Endothelial cell (in vitro differentiated cells): ENCODE data around the gene LRP6. TPM values are rescaled to one million over a fixed set of nuclear protein-coding genes. Genes with fewer than 3 reads are reported as not detected.

ENCODE experiments used
- DNase-seq: peaks from one replicate; pipeline ENCODE4 v3.0.0; 2021; ENCODE audit warnings: low spot score
- H3K27ac Mint-ChIP-seq: one replicate; pipeline ENCODE4 v1.8.0; 2021; ENCODE audit warnings: mixed read lengths, inconsistent platforms; ENCODE audit not compliant: unreplicated experiment
- H3K27me3 Mint-ChIP-seq: one replicate; pipeline ENCODE4 v1.8.0; 2021; ENCODE audit warnings: mild to moderate bottlenecking, moderate library complexity, mixed read lengths, inconsistent platforms; ENCODE audit not compliant: unreplicated experiment
- H3K36me3 Mint-ChIP-seq: one replicate; pipeline ENCODE4 v1.8.0; 2021; ENCODE audit warnings: mild to moderate bottlenecking, low read depth, mixed read lengths, inconsistent platforms; ENCODE audit not compliant: unreplicated experiment
- H3K4me1 Mint-ChIP-seq: one replicate; pipeline ENCODE4 v1.8.0; 2021; ENCODE audit warnings: mild to moderate bottlenecking, mixed read lengths, inconsistent platforms; ENCODE audit not compliant: unreplicated experiment
- H3K4me3 Mint-ChIP-seq: one replicate; pipeline ENCODE4 v1.8.0; 2021; ENCODE audit warnings: mild to moderate bottlenecking, mixed read lengths, inconsistent platforms; ENCODE audit not compliant: unreplicated experiment
- H3K9me3 Mint-ChIP-seq: one replicate; pipeline ENCODE4 v1.8.0; 2021; ENCODE audit warnings: mixed read lengths, inconsistent platforms; ENCODE audit not compliant: unreplicated experiment
- CTCF ChIP-seq: fragments of 200-600 bp; sonication (generic); IDR thresholded peaks from one replicate; pipeline ENCODE4 v1.5.0; 2021; ENCODE audit warnings: antibody characterized with exemption; ENCODE audit not compliant: unreplicated experiment
- total RNA-seq: library from RNA; stranded (reverse); fragmentation: NEBNext Ultra II Directional; extraction: Animal tissue kit (Norgen Biotek cat#: 25700); gene quantifications from one replicate; pipeline ENCODE4 v1.2.1, GENCODE V29; 2021; ENCODE audit not compliant: unreplicated experiment

LRP6 gene
- total RNA-seq, 1 donor from 2014 or later: 82.9 TPM

GRCh38 chr12:12282761-12283425 lies 16.0 kb upstream of the LRP6 start:
- no peak for TF ChIP-seq CTCF
- DNase-seq: no peak
- Mint-ChIP-seq H3K36me3 (no peaks in the 10 kb centered on the region), H3K4me1 (no peaks in the 10 kb centered on the region), H3K27me3 (no peaks in the 10 kb centered on the region), H3K4me3 (no peak overlapping the region), H3K27ac (no peak overlapping the region), H3K9me3 (no peaks in the 10 kb centered on the region)

- H3K9me3 Mint-ChIP-seq: no peaks in the 10 kb centered on the region
- H3K4me3 Mint-ChIP-seq: no peak overlapping the region
- H3K4me1 Mint-ChIP-seq: no peaks in the 10 kb centered on the region
- TF ChIP-seq CTCF: no peak
- no peaks in the 10 kb centered on the region for H3K36me3 Mint-ChIP-seq
- DNase-seq: no peak
- H3K27me3 Mint-ChIP-seq: no peaks in the 10 kb centered on the region
- H3K27ac Mint-ChIP-seq: no peak overlapping the region
Observed at GRCh38 chr12:12282202-12282601, 15.4 kb upstream of the LRP6 start.

- Mint-ChIP-seq H3K4me3 (no peak overlapping the region), H3K27ac (no peak overlapping the region), H3K27me3 (no peaks in the 10 kb centered on the region), H3K36me3 (no peaks in the 10 kb centered on the region), H3K9me3 (no peaks in the 10 kb centered on the region), H3K4me1 (no peaks in the 10 kb centered on the region)
- no peak for DNase-seq
- no peak for TF ChIP-seq CTCF
Observed at GRCh38 chr12:12281134-12281533, 14.3 kb upstream of the LRP6 start.

GRCh38 chr12:12278899-12279298 lies 12.1 kb upstream of the LRP6 start:
- H3K27me3 Mint-ChIP-seq: no peaks in the 10 kb centered on the region
- DNase-seq: no peak
- peaks cover 3% of the 10 kb centered on the region for H3K36me3 Mint-ChIP-seq

More at GRCh38 chr12:12278899-12279298, 12.1 kb upstream of the LRP6 start:
- no peak overlapping the region for H3K4me3 Mint-ChIP-seq
- no peak for TF ChIP-seq CTCF
- no peaks in the 10 kb centered on the region for H3K9me3 Mint-ChIP-seq
- no peaks in the 10 kb centered on the region for H3K4me1 Mint-ChIP-seq
- H3K27ac Mint-ChIP-seq: no peak overlapping the region
